ENCODE results near the gene SPATS2L.

DNA sequence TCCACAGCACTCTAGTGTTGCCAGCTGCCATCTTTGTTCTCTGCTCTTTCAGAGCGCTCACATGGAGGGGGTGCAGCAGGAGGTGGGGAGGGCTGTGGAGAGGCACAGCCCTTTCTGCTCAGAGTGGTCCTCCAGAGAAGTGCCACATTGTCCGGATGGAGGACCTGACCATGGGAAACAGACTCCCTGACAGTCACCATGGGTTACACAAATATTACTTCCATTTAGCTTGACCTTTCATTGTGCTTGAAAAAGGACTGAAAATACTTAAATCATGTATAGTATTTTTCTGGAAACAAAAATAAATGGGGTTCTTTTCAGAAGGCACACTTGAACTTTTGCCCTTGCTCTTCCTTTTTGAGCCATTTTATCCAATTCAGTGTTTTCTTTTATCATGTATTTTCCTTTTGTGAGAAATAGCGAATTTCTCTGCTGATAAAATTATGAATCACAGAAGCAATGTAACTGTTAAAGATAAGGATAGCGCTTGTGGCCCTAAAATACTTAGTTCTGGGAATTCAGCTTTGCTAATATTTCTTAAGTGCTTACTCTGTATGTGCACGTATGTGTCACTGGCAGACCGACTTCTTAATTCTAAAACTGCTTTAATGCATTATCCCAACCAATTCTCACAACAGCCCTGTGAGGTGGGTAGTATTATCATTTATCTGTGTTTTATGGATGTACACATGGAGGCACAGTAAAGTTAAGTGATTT is 34.2 kb downstream of the SPATS2L start:
- TF ChIP-seq POLR2AphosphoS5 (IDR thresholded peaks at IDR 0.05) (no peak), POLR2A (IDR thresholded peaks at IDR 0.05) (no peak)
- TF ChIP-seq, protein P1, sequence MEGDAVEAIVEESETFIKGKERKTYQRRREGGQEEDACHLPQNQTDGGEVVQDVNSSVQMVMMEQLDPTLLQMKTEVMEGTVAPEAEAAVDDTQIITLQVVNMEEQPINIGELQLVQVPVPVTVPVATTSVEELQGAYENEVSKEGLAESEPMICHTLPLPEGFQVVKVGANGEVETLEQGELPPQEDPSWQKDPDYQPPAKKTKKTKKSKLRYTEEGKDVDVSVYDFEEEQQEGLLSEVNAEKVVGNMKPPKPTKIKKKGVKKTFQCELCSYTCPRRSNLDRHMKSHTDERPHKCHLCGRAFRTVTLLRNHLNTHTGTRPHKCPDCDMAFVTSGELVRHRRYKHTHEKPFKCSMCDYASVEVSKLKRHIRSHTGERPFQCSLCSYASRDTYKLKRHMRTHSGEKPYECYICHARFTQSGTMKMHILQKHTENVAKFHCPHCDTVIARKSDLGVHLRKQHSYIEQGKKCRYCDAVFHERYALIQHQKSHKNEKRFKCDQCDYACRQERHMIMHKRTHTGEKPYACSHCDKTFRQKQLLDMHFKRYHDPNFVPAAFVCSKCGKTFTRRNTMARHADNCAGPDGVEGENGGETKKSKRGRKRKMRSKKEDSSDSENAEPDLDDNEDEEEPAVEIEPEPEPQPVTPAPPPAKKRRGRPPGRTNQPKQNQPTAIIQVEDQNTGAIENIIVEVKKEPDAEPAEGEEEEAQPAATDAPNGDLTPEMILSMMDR (IDR thresholded peaks at IDR 0.05): no peak

Measured in breast epithelium (tissue), 3 donors.